AG10803 (cell line): ENCODE results near the gene TOP3B.

Experiments
- DNase-seq: peaks from one replicate; pipeline ENCODE4 v3.0.0; 2010; ENCODE audit warnings: low read depth
- H3K4me3 ChIP-seq: 2 replicates; pipeline ENCODE4 v1.5.1; 2011; ENCODE audit warnings: mild to moderate bottlenecking, low read length, control low read depth
- CTCF ChIP-seq: conservative IDR thresholded peaks from 2 replicates; pipeline ENCODE4 v1.5.1; 2011; ENCODE audit warnings: mild to moderate bottlenecking, low read length, control low read depth, inconsistent platforms

Gene TOP3B

GRCh38 chr22:21980547-21980946 lies 2.0 kb downstream of the TOP3B start:
- DNase-seq: no peak
- no peak overlapping the region for H3K4me3 ChIP-seq
- TF ChIP-seq CTCF: no peak

DNA sequence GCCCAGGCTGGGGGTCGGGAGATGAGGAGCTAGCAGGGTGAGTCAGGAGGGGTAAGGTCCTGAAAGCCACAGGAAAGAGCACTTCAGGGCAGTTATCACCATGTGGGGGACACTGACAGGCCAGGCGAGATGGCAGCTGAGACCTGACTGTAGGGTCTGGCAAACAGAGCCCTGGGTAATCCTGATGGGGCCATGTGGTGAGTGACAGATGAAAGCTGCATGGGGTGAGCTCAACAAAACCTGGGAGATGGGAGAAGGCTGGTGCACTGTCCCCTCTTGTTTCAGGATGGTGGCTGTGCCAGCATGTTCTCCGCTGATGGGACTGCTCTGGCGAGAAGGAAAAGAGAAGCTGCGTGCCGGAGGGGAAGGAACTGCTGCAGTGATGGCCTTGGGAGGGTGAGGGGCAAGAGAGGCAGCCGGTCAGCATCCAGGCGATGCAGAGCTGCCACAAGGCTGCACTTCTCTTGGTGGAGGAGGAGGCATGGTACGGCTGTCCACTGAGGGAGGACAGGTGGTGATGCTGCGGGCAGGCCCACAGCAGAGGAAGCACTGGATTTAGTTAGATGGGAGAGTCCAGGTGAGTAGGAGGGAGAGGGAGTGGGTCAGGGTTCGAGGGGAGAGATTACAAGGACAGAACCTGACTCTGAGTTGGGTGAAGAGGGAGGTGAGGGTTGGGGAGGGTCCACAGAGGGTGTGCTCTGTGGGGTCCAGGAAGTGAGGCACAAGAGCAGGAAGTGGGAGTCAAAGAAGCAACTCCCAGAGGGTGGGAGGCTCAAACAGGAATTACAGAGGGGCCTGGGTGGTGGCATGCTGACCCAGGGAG lies 3.8 kb downstream of the TOP3B start:
- no peak for TF ChIP-seq CTCF
- no peak for DNase-seq
- H3K4me3 ChIP-seq: no peak overlapping the region

- no peak for DNase-seq
- TF ChIP-seq CTCF: no peak
- H3K4me3 ChIP-seq: no peak overlapping the region
Measured at GRCh38 chr22:21977814-21978213, 4.8 kb downstream of the TOP3B start.

GRCh38 chr22:21975854-21976345 lies 6.7 kb downstream of the TOP3B start:
- no peak for TF ChIP-seq CTCF
- no peak for DNase-seq
- no peak overlapping the region for H3K4me3 ChIP-seq

DNA sequence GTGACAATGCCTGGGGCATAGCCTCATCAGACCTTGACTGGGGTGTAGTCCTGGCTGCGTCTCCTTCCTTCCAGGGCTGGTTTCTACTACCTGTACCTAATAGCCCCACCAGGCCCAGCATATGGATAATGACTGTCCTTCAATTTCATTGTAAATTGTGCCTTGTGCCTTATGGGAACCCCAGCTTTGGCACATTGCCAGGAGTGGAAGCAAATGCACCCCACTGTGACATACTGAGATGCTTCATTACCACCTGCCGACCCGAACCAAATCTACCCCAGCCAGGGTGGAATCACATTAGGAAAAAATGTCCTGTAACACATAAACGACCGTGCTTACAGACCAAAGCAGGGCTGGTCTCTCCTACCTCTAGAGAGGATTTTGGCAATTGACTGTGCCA lies 7.3 kb downstream of the TOP3B start:
- no peak overlapping the region for H3K4me3 ChIP-seq
- DNase-seq: no peak
- no peak for TF ChIP-seq CTCF

- TF ChIP-seq CTCF: no peak
- no peak overlapping the region for H3K4me3 ChIP-seq
- no peak for DNase-seq
Measured at GRCh38 chr22:21974058-21974649, 8.4 kb downstream of the TOP3B start.

DNA sequence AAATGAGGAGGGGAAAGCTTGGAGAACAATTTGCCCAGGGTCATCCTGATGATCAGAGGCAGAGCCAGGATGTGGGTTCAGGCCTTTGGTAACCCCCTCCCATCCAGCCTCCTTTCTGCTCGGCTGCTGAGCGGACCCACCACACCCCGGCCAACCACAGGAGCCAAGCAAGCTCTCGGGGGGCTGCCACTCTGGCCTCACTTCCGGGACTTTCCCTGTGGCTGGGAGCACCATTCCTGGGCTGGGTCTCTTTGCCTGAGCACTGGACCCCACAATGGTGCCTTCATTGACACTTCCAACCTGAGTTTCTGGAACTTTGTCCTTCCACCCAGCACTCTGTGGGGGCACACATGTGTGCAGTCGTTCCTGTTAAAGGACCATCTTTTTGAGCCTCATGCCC lies 9.8 kb downstream of the TOP3B start:
- no peak overlapping the region for H3K4me3 ChIP-seq
- TF ChIP-seq CTCF: no peak
- DNase-seq: no peak
